HEK293 (cell line): ENCODE measurements around the gene SMC3.

Experiments used
- AEBP2 ChIP-seq: fragments of 450-650 bp; formaldehyde crosslinking; IDR thresholded peaks from 2 replicates; pipeline ENCODE4 v1.5.1; 2016; ENCODE audit warnings: missing biosample characterization, missing genetic modification characterization, borderline replicate concordance
- ATF2 ChIP-seq: fragments of 450-650 bp; formaldehyde crosslinking; IDR thresholded peaks from 2 replicates; pipeline ENCODE4 v1.5.1; 2016; ENCODE audit warnings: missing biosample characterization, missing genetic modification characterization, low read depth
- MEIS1 ChIP-seq: sonication (generic); formaldehyde crosslinking; IDR thresholded peaks from 2 replicates; pipeline ENCODE4 v1.8.1; 2022; ENCODE audit warnings: missing genetic modification reagents, mild to moderate bottlenecking, borderline replicate concordance
- PRDM1 ChIP-seq: fragments of 450-650 bp; formaldehyde crosslinking; IDR thresholded peaks from 2 replicates; pipeline ENCODE4; 2016; ENCODE audit warnings: missing biosample characterization, missing genetic modification characterization
- PRDM6 ChIP-seq: fragments of 450-650 bp; formaldehyde crosslinking; IDR thresholded peaks from 2 replicates; pipeline ENCODE4 v1.5.1; 2017; ENCODE audit warnings: missing biosample characterization, missing genetic modification characterization
- REST ChIP-seq: fragments of 450-650 bp; formaldehyde crosslinking; IDR thresholded peaks from 2 replicates; pipeline ENCODE4 v1.5.1; 2016; ENCODE audit warnings: missing biosample characterization, missing genetic modification characterization
- YY2 ChIP-seq: fragments of 450-650 bp; formaldehyde crosslinking; IDR thresholded peaks from 2 replicates; pipeline ENCODE4 v1.5.1; 2016; ENCODE audit warnings: missing biosample characterization, missing genetic modification characterization
- ZBTB20 ChIP-seq: fragments of 450-650 bp; formaldehyde crosslinking; IDR thresholded peaks from 2 replicates; pipeline ENCODE4 v1.5.1; 2016; ENCODE audit warnings: missing biosample characterization, missing genetic modification characterization
- ZBTB49 ChIP-seq: fragments of 450-650 bp; formaldehyde crosslinking; IDR thresholded peaks from 2 replicates; pipeline ENCODE4 v1.5.1; 2016; ENCODE audit warnings: missing biosample characterization, missing genetic modification characterization, low read depth
- ZBTB8A ChIP-seq: fragments of 450-650 bp; formaldehyde crosslinking; IDR thresholded peaks from 2 replicates; pipeline ENCODE4 v1.5.1; 2016; ENCODE audit warnings: missing biosample characterization, missing genetic modification characterization
- ZNF146 ChIP-seq: fragments of 450-650 bp; formaldehyde crosslinking; IDR thresholded peaks from 2 replicates; pipeline ENCODE4 v1.5.1; 2016; ENCODE audit warnings: missing biosample characterization, missing genetic modification characterization
- ZNF24 ChIP-seq: fragments of 450-650 bp; formaldehyde crosslinking; IDR thresholded peaks from 2 replicates; pipeline ENCODE4 v1.5.1; 2016; ENCODE audit warnings: missing biosample characterization, missing genetic modification characterization
- ZNF280D ChIP-seq: fragments of 450-650 bp; formaldehyde crosslinking; IDR thresholded peaks from 2 replicates; pipeline ENCODE4 v1.5.1; 2016; ENCODE audit warnings: missing biosample characterization, missing genetic modification characterization
- ZNF341 ChIP-seq: fragments of 450-650 bp; formaldehyde crosslinking; IDR thresholded peaks from 2 replicates; pipeline ENCODE4; 2016; ENCODE audit warnings: low read depth, missing biosample characterization, missing genetic modification characterization
- ZNF366 ChIP-seq: fragments of 450-650 bp; formaldehyde crosslinking; conservative IDR thresholded peaks from 2 replicates; pipeline ENCODE4 v1.5.1; 2016; ENCODE audit warnings: missing biosample characterization, missing genetic modification characterization
- ZNF423 ChIP-seq: fragments of 450-650 bp; formaldehyde crosslinking; IDR thresholded peaks from 2 replicates; pipeline ENCODE4 v1.5.1; 2016; ENCODE audit warnings: missing biosample characterization, missing genetic modification characterization
- ZNF510 ChIP-seq: fragments of 450-650 bp; formaldehyde crosslinking; IDR thresholded peaks from 2 replicates; pipeline ENCODE4 v1.5.1; 2018; ENCODE audit warnings: mild to moderate bottlenecking, missing genetic modification characterization, missing biosample characterization; ENCODE audit not compliant: insufficient replicate concordance
- ZNF585B ChIP-seq: fragments of 450-650 bp; formaldehyde crosslinking; IDR thresholded peaks from 2 replicates; pipeline ENCODE4 v1.5.1; 2016; ENCODE audit warnings: missing biosample characterization, missing genetic modification characterization
- ZNF76 ChIP-seq: fragments of 450-650 bp; formaldehyde crosslinking; IDR thresholded peaks from 2 replicates; pipeline ENCODE4; 2016; ENCODE audit warnings: low read depth, missing biosample characterization, missing genetic modification characterization, borderline replicate concordance
- ZSCAN18 ChIP-seq: fragments of 450-650 bp; formaldehyde crosslinking; IDR thresholded peaks from 2 replicates; pipeline ENCODE4 v1.5.1; 2016; ENCODE audit warnings: missing biosample characterization, missing genetic modification characterization
- ZSCAN30 ChIP-seq: fragments of 450-650 bp; IDR thresholded peaks from 2 replicates; pipeline ENCODE4 v1.5.1; 2018; ENCODE audit warnings: missing biosample characterization, mild to moderate bottlenecking, missing genetic modification characterization, moderate library complexity
- ZSCAN4 ChIP-seq: fragments of 450-650 bp; formaldehyde crosslinking; IDR thresholded peaks from 2 replicates; pipeline ENCODE4 v1.5.1; 2017; ENCODE audit warnings: missing biosample characterization, missing genetic modification characterization

Gene SMC3

GRCh38 chr10:110646417-110647135 is 79.1 kb downstream of the SMC3 start (continued):
- TF ChIP-seq REST (tag by site-specific recombination), result peak; percentile 75
- TF ChIP-seq ZNF24 (tag by site-specific recombination), result no peak
- TF ChIP-seq ZNF341 (tag by site-specific recombination), result no peak; the same call in 1 of the 2 replicates
- no peak for TF ChIP-seq ATF2 (tag by site-specific recombination)
- no peak for TF ChIP-seq ZSCAN4 (tag by site-specific recombination)
- peak; percentile 92 for TF ChIP-seq ZBTB20 (tag by site-specific recombination)
- TF ChIP-seq ZNF280D, result no peak
- TF ChIP-seq AEBP2 (tag by site-specific recombination), result no peak
- TF ChIP-seq YY2 (tag by site-specific recombination), result peak; percentile 36; the same call in 1 of the 2 replicates
- no peak for TF ChIP-seq ZNF146 (tag by site-specific recombination)
- no peak for TF ChIP-seq ZSCAN18 (tag by site-specific recombination)
- peak; percentile 45 for TF ChIP-seq ZNF510 (tag by site-specific recombination)
- no peak for TF ChIP-seq ZBTB49 (tag by site-specific recombination)
- TF ChIP-seq MEIS1 (CRISPR knock-in tag), result no peak
- peak; percentile 60 for TF ChIP-seq ZNF366
- TF ChIP-seq ZNF423, result no peak
- no peak for TF ChIP-seq ZNF585B
- TF ChIP-seq ZSCAN30 (tag by site-specific recombination), result peak; percentile 55; the same call in 1 of the 2 replicates
- 0 out of 2 replicates have a peak, but pooled peaks have one; percentile 29 for TF ChIP-seq ZBTB8A (tag by site-specific recombination)
- TF ChIP-seq PRDM6 (tag by site-specific recombination), result peak; percentile 96
- no peak for TF ChIP-seq ZNF76 (tag by site-specific recombination)
- no peak for TF ChIP-seq PRDM1 (tag by site-specific recombination)
